Calu3 (cell line): Measurements from ENCODE around the gene PDIA5. TPM values are rescaled to one million over a fixed set of nuclear protein-coding genes. Genes with fewer than 3 reads are reported as not detected.

ENCODE experiments used
- BruUV-seq: library from RNA; stranded (reverse); fragments of 400-500 nt; replicated peaks from 2 replicates; lab custom pipeline; 2021; lab: Mats Ljungman, UMichigan
- CTCF ChIA-PET: fragments of 300-600 bp; sonication (Branson Sonifier 250); formaldehyde crosslinking; loops from one replicate; lab custom pipeline; 2022; ENCODE audit warnings: antibody characterized with exemption; lab: Charles Lee
- DNase-seq: peaks from one replicate; pipeline ENCODE4 v3.0.0; 2022
- H3K27ac Mint-ChIP-seq: one replicate; pipeline ENCODE4 v1.8.0; 2022; ENCODE audit warnings: mixed read lengths; ENCODE audit not compliant: unreplicated experiment
- H3K27me3 Mint-ChIP-seq: one replicate; pipeline ENCODE4 v1.8.0; 2022; ENCODE audit warnings: mixed read lengths; ENCODE audit not compliant: unreplicated experiment
- H3K36me3 Mint-ChIP-seq: one replicate; pipeline ENCODE4 v1.8.0; 2022; ENCODE audit warnings: mild to moderate bottlenecking, moderate library complexity, mixed read lengths; ENCODE audit not compliant: insufficient read depth, unreplicated experiment
- H3K4me1 Mint-ChIP-seq: one replicate; pipeline ENCODE4 v1.8.0; 2022; ENCODE audit warnings: mild to moderate bottlenecking, low read depth, mixed read lengths; ENCODE audit not compliant: unreplicated experiment
- H3K4me3 Mint-ChIP-seq: one replicate; pipeline ENCODE4 v1.8.0; 2022; ENCODE audit warnings: mild to moderate bottlenecking, low read depth, moderate library complexity, mixed read lengths; ENCODE audit not compliant: unreplicated experiment
- H3K9me3 Mint-ChIP-seq: one replicate; pipeline ENCODE4 v1.8.0; 2022; ENCODE audit warnings: low read depth, mixed read lengths; ENCODE audit not compliant: unreplicated experiment
- intact Hi-C: fragments of 100-400 bp; cut with micrococcal nuclease; formaldehyde crosslinking; loops from one replicate; pipeline ENCODE4 v1.10.0; 2022; ENCODE audit not compliant: unreplicated experiment
- total RNA-seq: library from RNA; stranded (reverse); gene quantifications from 2 replicates; pipeline ENCODE4 v1.2.3, GENCODE V29; 2022
- TF ChIP-seq, protein P1 (sequence below): fragments of 200-600 bp; IDR thresholded peaks from one replicate; pipeline ENCODE4 v1.8.0; 2022; ENCODE audit warnings: antibody characterized with exemption; ENCODE audit not compliant: unreplicated experiment

The PDIA5 gene
- total RNA-seq, 1 experiment from 2014 or later = 31.6 TPM

DNA sequence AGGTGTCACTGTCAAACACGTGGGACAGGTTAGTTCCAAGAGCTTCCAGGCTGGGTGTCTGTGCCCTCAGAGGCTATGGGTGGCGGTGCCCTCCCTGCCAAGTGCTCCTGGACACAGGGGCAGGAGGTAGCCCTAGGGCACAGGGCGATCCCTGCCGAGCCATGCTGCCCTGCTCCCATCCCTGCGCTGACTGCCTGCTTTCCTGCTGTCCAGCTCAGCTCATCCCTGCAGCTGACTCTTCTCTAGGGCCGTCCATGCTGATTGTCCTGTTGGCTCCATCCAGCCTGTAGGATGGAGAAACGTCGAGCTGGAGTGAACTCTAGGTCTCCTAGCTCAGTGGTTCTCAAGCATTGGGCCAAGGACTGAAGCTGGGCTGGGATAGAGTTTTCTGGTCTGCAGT lies 3.7 kb downstream of the PDIA5 start:
- Mint-ChIP-seq H3K27ac (no peak overlapping the region), H3K4me3 (no peak overlapping the region), H3K4me1 (peaks cover 18% of the 10 kb centered on the region), H3K36me3 (peaks cover 24% of the 10 kb centered on the region), H3K27me3 (no peaks in the 10 kb centered on the region), H3K9me3 (no peaks in the 10 kb centered on the region)
- intact Hi-C loops = no loop called here
- TF ChIP-seq, protein P1, sequence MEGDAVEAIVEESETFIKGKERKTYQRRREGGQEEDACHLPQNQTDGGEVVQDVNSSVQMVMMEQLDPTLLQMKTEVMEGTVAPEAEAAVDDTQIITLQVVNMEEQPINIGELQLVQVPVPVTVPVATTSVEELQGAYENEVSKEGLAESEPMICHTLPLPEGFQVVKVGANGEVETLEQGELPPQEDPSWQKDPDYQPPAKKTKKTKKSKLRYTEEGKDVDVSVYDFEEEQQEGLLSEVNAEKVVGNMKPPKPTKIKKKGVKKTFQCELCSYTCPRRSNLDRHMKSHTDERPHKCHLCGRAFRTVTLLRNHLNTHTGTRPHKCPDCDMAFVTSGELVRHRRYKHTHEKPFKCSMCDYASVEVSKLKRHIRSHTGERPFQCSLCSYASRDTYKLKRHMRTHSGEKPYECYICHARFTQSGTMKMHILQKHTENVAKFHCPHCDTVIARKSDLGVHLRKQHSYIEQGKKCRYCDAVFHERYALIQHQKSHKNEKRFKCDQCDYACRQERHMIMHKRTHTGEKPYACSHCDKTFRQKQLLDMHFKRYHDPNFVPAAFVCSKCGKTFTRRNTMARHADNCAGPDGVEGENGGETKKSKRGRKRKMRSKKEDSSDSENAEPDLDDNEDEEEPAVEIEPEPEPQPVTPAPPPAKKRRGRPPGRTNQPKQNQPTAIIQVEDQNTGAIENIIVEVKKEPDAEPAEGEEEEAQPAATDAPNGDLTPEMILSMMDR = no peak
- CTCF ChIA-PET = no interaction called here
- DNase-seq = no peak
- BruUV-seq = no TSS peak

DNA sequence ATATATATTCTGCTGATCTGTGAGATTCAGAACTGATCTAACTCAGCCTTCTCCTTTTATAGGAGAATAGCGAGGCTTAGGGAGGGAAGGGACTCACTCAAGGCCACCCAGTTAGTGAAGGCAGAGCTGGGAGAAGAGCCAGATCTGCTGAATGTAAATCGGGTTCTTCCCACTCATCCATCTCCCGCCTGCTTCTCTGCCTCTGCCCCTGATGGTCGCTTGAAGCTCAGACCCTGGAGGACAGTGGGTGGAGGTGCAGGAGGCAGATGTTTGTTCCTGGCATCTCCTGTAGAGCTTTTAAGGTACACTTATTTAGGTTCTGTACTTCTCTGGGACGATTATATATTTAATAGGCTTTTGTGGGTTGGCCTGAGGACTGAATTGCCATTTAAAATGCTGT lies 4.3 kb downstream of the PDIA5 start:
- CTCF ChIA-PET = no interaction called here
- H3K9me3 Mint-ChIP-seq = no peaks in the 10 kb centered on the region
- intact Hi-C loops = no loop called here
- no peak for DNase-seq
- H3K27ac Mint-ChIP-seq = peak overlapping the region; percentile 50
- peaks cover 24% of the 10 kb centered on the region for H3K36me3 Mint-ChIP-seq
- TF ChIP-seq, protein P1 = no peak
- H3K4me3 Mint-ChIP-seq = no peak overlapping the region
- peaks cover 24% of the 10 kb centered on the region for H3K4me1 Mint-ChIP-seq
- no peaks in the 10 kb centered on the region for H3K27me3 Mint-ChIP-seq
- no TSS peak for BruUV-seq

DNA sequence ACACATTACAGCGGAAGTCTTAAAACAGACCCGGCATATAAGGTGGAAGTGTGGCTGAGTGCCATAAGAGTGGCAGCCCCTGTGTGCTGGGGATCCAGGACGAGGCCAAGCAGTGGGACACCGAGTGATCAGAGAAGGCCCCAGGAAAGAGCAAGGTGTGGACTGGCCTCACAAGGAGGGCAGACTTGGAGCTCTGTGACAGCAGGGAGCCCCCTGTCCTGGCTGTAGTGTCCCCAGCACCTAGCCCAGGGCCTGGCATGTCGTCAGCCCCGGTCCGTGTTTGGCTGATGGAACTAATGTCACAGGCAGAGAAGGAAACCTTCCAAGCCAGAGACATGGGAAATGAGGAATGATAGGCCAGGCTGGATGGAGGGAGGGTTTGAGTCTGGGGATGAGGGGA lies 4.8 kb downstream of the PDIA5 start:
- Mint-ChIP-seq H3K27me3 (no peaks in the 10 kb centered on the region), H3K9me3 (no peaks in the 10 kb centered on the region), H3K4me3 (no peak overlapping the region), H3K4me1 (peaks cover 28% of the 10 kb centered on the region), H3K36me3 (peaks cover 20% of the 10 kb centered on the region), H3K27ac (peak overlapping the region; percentile 50)
- BruUV-seq = no TSS peak
- CTCF ChIA-PET = no interaction called here
- intact Hi-C loops = no loop called here
- TF ChIP-seq, protein P1 = no peak
- no peak for DNase-seq

DNA sequence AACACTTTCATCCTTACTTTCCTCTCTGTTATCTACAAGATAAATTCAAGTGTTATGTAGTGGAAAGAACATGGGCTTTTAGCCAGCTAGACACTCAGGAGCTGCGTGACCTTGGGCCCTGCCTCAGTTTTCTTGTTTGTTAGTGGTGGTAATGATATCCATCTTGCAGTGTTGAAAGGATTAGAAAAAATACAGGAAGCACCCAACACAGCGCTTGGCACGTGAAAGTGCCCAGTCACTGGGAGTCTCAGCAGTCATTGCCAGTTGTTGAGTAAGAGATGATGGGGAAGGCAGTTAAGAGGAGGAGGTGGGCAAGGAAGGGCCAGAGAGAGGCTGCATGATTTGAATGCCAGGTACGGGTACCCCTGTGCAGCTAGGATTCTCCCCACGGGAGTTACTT lies 5.3 kb downstream of the PDIA5 start:
- intact Hi-C loops = no loop called here
- Mint-ChIP-seq H3K4me3 (no peak overlapping the region), H3K4me1 (peaks cover 32% of the 10 kb centered on the region), H3K9me3 (no peaks in the 10 kb centered on the region), H3K36me3 (peaks cover 15% of the 10 kb centered on the region), H3K27ac (no peak overlapping the region), H3K27me3 (no peaks in the 10 kb centered on the region)
- no TSS peak for BruUV-seq
- no peak for DNase-seq
- CTCF ChIA-PET = no interaction called here
- TF ChIP-seq, protein P1 = no peak
